Daoy (cell line): Measurements from ENCODE around the gene PKN1. TPM values are rescaled to one million over a fixed set of nuclear protein-coding genes. Genes with fewer than 3 reads are reported as not detected.
"Not testable (repeated sequence)": the region's sequence is repeated elsewhere in the genome, so short reads cannot be mapped to it uniquely, and the experiment has no call there.

ENCODE experiments used
- DNase-seq: peaks from one replicate; pipeline ENCODE4 v3.0.0-alpha.2; 2015; ENCODE audit warnings: low read depth
- total RNA-seq: library from RNA; depleted of rRNA; stranded (reverse); fragments of >200 nt; shearing (Covaris generic); gene quantifications from 2 replicates; pipeline ENCODE4 v1.2.3, GENCODE V29; 2014; rRNA removed

PKN1 gene
- total RNA-seq = 52.6 and 59.2 TPM in 2 replicates

GRCh38 chr19:14432791-14433553, at the start of gene PKN1:
TSS of gene PKN1 (plus strand) at chr19:14433306. CDS start at chr19:14433522, 216 bp downstream.
- DNase-seq = peak; percentile 65

- DNase-seq = peak; percentile 80
Measured at GRCh38 chr19:14383661-14384555, 49.2 kb upstream of the PKN1 start.

DNA sequence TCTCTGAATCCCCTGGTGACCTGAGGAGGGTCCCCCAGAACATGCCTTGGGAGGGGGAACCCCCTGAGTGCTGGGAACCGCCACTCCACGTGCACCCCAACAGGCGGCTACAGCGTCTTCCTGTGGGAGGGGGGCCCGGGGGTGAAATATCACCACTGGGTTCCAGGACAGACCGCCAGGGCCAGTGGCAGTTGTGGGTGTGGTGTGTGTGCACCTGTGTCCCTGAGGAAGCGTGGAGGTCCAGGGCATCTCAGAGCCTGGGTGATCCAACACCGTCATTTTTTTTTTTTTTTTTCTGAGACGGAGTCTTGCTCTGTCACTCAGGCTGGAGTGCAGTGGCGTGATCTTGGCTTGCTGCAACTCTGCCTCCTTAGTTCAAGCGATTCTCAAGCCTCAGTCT, 47.6 kb upstream of the PKN1 start:
- no peak for DNase-seq

DNA sequence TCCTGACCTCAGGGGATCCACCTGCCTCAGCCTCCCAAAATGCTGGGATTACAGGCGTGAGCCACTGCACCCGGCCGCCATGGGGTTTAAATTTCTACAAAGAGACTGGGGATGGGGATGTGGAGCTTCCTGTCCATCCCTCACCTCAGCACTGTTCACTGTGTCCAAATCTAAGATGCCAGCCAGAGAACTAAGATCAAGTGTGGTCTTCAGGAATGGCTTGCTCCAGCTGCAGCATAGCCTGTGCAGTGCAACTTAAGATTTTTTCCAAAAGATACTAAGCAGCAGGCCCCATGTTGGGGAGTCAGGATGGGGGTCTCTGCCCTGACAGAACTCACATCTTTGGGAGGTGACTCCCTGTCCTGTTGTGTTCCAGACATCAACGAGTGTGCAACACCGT, 42.6 kb upstream of the PKN1 start:
- no peak for DNase-seq

- no peak for DNase-seq
Measured at GRCh38 chr19:14391156-14391821, 41.8 kb upstream of the PKN1 start.

DNA sequence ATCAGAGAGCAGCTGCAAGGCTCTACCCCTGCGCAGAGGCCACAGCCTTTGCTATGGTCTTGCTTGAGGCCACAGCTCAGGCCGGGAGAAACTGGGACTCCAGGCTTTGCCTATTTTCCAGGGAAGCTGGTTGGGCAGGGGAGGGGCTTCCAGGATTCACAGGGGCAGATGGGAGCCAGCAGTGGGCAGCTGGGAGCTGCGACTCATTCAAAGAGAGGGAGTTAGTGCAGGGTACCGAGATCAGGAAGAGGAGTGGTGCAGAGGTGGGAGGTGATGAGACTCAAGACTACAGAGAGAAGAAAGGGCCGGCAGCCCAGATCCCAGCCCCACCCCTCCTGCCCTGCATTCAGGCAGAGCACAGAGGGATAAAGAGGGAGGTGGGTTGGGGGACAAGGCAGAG, 39.8 kb upstream of the PKN1 start:
- no peak for DNase-seq

DNA sequence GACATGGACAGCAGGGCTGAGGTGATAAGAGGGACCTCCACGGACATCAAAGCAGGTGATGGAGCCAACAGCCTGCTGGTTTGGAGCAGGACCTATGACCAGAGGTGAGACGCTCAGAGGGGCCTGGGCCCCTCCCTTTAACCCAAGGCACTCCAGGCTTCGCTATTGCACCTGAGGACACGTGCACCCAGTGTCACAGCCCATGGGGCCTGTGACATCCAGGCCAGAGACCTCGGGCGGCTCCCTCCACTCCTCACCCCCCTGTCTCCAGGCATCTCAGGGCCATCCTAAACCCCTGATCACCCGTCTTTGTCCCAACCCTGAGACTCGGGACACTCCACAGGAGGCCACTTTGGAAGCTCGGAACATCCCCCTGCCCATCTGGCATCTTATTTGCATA, 38.9 kb upstream of the PKN1 start:
- DNase-seq = no peak

GRCh38 chr19:14395262-14395661, 37.8 kb upstream of the PKN1 start:
- no peak for DNase-seq

DNA sequence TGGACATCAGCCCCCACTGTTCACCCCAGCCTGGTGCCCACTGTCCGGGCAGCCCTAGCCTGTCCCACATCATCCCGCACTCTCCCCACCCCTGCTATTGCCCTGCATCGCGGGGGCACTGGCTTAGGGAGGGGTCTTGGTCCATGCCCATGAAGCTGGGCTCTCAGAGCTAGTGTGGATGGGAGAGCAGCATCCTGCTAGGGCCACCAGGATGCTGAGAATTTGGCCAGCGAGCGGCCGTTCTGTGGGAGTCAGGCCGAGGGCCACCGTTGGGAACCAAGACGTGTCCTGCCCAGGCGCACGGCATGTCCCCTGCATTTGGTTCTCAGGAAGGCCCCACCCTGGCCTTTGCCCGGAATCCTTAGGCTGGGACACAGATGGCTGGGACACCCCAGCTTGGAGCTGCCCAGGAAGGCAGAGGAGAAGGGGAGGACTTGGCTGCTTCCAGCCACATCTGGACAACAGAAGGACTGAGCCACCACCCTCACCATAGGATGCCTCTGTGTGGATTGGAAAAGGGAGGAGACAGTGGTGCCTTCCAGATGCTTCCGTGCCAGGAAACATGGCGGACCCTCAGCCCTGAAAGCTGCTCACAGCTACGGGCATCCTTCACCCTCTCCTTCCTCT, 37.3 kb upstream of the PKN1 start:
- no peak for DNase-seq

DNA sequence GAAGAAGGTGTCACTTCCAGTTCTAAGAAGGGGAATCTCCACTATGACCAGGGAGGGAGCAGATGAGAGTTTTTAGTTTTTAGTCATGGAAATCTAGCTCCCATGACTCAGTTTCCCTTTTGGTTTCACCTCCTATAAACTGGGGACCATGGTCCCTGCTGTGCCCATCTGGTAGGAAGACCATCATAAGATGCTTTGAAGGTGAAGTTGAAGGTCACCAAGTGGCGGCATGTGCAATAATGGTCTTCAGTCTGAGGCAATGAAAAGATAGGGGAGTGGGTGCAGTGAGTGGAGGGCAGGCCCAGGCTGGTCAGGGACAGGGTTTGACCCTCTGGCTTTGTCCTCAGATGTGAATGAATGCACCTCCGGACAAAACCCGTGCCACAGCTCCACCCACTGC, 36.4 kb upstream of the PKN1 start:
- not testable (repeated sequence) for DNase-seq

DNA sequence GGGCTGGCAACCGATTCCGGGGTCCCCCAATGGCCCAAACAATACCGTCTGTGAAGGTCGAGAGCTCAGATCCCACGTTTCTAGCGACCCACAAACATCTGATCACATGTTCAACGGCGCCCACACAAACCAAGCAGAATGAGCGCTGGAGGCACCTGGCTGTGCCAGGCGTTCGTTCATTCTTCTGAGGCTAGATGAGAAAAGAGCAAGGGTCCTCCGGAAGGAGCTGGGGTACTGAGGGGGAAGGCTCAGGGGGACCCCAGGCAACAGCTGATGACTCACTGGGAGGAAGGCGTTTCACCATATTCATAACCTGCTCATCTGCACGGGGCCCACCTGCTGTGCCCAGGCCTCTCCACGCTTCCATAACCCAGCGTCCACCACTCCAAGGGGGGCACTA, 35.9 kb upstream of the PKN1 start:
- not testable (repeated sequence) for DNase-seq

GRCh38 chr19:14400951-14401431, 32.1 kb upstream of the PKN1 start:
- DNase-seq = no peak

GRCh38 chr19:14401468-14402195, 31.5 kb upstream of the PKN1 start:
- no peak for DNase-seq

GRCh38 chr19:14402332-14403144, 30.6 kb upstream of the PKN1 start:
- DNase-seq = peak; percentile 87

DNA sequence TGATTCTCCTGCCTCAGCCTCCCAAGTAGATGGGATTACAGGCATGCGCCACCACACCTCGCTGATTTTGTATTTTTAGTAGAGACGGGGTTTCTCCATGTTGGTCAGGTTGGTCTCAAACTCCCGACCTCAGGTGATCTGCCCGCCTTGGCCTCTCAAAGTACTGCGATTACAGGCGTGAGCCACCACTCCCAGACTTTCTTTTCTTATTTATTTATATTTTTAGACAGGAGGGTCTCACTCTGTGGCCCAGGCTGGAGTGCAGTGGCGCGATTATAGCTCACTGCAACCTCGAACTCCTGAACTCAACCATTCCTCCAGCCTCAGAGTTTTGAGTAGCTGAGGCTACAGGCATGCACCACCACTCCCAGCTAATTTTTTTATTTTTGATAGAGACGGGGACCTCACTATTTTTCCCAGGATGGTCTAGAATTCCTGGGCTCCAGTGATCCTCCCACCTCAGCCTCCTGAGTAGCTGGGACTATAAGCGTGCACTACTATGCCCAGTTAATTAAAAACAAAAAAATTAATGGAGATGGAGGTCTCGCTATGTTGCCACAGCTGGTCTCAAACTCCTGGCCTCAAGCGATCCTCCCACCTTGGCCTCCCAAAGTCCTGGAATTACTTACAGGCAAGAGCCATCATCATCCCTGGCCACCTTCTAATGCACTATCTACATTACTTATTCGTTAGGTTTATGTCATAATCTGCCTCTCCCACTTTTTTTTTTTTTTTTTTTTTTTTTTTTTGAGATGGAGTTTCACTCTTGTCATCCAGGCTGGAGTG, 29.8 kb upstream of the PKN1 start:
- not testable (repeated sequence) for DNase-seq

DNA sequence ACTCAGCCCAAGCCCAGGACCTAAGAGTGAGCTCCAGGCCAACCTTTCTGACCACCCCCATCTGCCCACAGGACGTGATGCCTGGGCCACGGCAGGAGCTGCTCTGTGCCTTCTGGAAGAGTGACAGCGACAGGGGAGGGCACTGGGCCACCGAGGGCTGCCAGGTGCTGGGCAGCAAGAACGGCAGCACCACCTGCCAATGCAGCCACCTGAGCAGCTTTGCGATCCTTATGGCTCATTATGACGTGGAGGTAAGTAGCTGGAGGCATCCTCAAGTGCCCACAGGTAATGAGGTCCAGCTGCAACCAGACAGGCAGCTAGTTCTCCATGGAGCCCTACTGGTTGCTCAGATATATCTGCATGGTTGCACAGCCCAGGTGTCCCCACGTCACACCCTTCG, 28.8 kb upstream of the PKN1 start:
- DNase-seq = no peak

DNA sequence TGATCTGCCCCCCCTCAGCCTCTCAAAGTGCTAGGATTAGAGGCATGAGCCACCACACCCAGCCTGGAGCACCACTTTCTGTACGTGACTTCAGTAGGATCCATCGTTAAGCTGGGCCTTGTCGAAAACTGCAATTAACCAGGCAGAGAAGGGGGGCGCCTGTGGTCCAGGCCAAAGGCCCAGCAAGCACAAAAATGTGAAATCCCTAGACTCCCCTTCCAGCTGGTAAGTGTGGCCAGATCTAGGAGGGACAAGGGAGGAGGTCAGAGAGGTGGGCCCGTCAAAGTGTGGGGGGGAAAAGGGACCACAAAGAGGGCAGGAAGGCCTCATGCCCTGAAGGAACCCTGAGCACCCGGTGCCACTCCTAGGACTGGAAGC, 27.7 kb upstream of the PKN1 start:
- no peak for DNase-seq

DNA sequence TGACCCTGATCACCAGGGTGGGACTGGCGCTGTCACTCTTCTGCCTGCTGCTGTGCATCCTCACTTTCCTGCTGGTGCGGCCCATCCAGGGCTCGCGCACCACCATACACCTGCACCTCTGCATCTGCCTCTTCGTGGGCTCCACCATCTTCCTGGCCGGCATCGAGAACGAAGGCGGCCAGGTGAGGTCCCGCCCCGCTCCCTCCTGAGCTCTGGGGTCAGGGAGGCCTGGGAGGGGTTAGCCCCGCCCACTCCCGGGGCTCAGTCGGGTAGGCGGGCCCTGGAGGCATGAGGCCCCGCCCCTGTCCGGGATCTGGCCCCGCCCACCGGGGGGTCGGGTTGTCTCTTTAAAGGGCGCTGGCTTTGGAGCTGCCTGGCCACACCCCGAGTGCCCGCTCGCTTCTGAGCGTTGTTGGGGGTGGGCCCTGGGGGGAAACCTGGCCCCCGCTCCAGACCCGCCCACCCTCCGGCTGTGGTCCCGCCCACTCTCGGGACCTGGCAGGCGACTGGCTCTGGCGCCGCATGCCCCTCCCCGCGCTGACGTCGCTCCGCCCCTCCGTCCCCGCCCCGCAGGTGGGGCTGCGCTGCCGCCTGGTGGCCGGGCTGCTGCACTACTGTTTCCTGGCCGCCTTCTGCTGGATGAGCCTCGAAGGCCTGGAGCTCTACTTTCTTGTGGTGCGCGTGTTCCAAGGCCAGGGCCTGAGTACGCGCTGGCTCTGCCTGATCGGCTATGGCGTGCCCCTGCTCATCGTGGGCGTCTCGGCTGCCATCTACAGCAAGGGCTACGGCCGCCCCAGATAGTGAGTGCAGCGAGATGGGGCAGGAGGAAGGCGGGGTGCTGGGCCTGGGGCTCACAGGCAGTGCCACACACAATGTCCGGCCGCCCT, 27.1 kb upstream of the PKN1 start:
- DNase-seq = peak; percentile 85
